ENCODE measurements around the gene SMAD4.
"Not testable (repeated sequence)": the region's sequence is repeated elsewhere in the genome, so short reads cannot be mapped to it uniquely, and the experiment has no call there.

The SMAD4 gene

DNA sequence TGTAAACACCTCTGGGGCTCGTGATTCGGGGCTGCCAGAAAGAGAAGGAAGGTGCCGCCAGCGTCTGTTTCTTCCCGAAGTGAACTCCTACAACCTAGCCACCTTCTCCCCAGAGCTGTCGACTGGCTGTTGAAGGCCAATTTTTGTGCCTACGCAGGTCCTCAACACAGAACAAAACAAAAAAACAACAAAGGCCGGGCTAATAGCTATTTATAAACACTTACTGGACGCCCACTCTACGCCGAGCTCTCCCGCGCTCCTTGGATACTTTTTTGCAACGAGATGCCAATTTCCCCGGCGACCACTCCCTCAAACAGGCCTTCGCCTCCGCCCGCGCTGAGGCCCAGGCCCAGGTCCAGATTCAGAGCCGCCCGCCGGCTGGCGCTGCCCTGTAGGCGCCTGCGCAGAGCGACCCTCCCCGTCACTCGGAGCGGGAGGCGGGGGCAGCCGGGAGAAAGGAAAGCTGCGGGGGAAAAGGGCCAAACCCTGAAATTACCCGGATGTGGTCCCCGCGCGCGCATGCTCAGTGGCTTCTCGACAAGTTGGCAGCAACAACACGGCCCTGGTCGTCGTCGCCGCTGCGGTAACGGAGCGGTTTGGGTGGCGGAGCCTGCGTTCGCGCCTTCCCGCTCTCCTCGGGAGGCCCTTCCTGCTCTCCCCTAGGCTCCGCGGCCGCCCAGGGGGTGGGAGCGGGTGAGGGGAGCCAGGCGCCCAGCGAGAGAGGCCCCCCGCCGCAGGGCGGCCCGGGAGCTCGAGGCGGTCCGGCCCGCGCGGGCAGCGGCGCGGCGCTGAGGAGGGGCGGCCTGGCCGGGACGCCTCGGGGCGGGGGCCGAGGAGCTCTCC lies at the start of gene SMAD4:
SMAD4 (plus strand) TSS at position 520 of the 843 bp plus-strand sequence. CDS start 16,834 bp downstream, outside the sequence.
- peak within 1 kb of the TSS; percentile 98 for H3K9ac ChIP-seq (ENCODE audit: low read length)
- peaks cover 5% of the 10 kb centered on the region for H3K36me3 ChIP-seq (ENCODE audit: control insufficient read depth, insufficient read depth, low read length)
- H3K4me3 ChIP-seq (ENCODE audit: low read depth, low read length): peak within 1 kb of the TSS; percentile 90
- peaks cover 34% of the 10 kb centered on the region for H3K4me1 ChIP-seq (ENCODE audit: control insufficient read depth, insufficient read depth, low read length)
- no peaks in the 10 kb centered on the region for H3K27me3 ChIP-seq (ENCODE audit: control insufficient read depth, insufficient read depth, low read length)
- H3K9me3 ChIP-seq (ENCODE audit: control insufficient read depth, insufficient read depth, low read depth, low read length): no peaks in the 10 kb centered on the region
- H3K27ac ChIP-seq (ENCODE audit: low read depth, low read length): peak within 1 kb of the TSS; percentile 83; the same call in 1 of the 2 replicates

DNA sequence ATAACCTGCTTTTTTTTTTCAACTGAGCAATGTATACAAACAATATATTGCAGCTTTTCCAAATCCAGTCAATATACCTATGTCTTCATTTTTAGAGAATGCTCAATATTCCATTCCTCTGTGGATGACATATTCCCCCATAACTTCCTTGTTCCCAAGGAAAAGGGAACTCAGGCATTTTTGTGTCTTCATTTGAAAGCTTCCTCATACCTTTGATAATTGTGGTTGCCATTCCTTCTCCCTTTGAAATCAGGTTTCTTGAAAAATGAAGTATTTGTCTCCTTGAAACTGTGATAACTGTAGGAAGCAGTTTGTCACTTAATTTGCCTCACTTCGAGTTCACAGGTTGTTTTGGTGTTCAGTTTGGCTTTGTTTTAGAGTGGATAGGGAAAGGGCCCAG lies 48.6 kb upstream of the SMAD4 start:
- no peaks in the 10 kb centered on the region for H3K4me1 ChIP-seq (ENCODE audit: control insufficient read depth, insufficient read depth, low read length)
- no peak overlapping the region for H3K4me3 ChIP-seq (ENCODE audit: low read depth, low read length)
- no peaks in the 10 kb centered on the region for H3K27me3 ChIP-seq (ENCODE audit: control insufficient read depth, insufficient read depth, low read length)
- H3K36me3 ChIP-seq (ENCODE audit: control insufficient read depth, insufficient read depth, low read length): peaks cover 13% of the 10 kb centered on the region
- peaks cover 23% of the 10 kb centered on the region for H3K9me3 ChIP-seq (ENCODE audit: control insufficient read depth, insufficient read depth, low read depth, low read length)
- H3K9ac ChIP-seq (ENCODE audit: low read length): no peak overlapping the region
- H3K27ac ChIP-seq (ENCODE audit: low read depth, low read length): no peak overlapping the region

DNA sequence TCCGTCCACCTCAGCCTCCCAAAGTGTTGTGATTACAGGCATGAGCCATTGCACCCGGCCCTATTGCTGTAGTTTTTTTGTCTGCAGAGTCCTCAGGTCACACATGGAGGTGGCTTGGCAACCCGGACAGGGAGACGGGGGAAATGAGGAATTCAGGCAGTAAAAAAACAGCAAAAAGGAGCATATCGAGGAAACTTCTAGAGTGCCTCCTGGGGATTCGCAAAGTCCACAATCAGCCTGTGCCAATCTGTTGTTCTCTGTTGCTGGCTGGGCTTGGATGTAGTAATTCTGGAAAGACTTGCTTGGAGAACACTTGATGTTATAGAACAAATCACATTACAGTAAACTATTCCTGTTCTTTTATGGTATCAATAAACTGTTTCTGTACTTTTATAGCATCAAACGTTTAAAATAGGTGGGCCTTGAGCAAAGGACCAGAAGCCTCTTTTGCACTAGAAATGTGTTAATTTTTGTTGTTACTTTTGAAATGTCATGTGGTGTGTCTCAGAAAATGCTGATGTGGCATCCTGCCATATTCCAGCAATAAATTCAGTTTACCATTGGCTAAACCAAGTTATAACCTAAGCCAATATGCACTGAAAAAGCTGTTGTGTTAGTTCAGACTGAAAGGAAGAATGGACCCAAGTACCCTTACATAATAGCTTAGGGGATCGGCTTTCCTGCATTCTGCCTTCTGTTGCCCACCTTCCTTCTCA lies 47.8 kb upstream of the SMAD4 start:
- Histone ChIP-seq H3K4me1 (ENCODE audit: control insufficient read depth, insufficient read depth, low read length) (no peaks in the 10 kb centered on the region), H3K27me3 (ENCODE audit: control insufficient read depth, insufficient read depth, low read length) (no peaks in the 10 kb centered on the region), H3K4me3 (ENCODE audit: low read depth, low read length) (no peak overlapping the region), H3K9me3 (ENCODE audit: control insufficient read depth, insufficient read depth, low read depth, low read length) (peaks cover 16% of the 10 kb centered on the region), H3K27ac (ENCODE audit: low read depth, low read length) (no peak overlapping the region), H3K36me3 (ENCODE audit: control insufficient read depth, insufficient read depth, low read length) (peaks cover 7% of the 10 kb centered on the region), H3K9ac (ENCODE audit: low read length) (no peak overlapping the region)

DNA sequence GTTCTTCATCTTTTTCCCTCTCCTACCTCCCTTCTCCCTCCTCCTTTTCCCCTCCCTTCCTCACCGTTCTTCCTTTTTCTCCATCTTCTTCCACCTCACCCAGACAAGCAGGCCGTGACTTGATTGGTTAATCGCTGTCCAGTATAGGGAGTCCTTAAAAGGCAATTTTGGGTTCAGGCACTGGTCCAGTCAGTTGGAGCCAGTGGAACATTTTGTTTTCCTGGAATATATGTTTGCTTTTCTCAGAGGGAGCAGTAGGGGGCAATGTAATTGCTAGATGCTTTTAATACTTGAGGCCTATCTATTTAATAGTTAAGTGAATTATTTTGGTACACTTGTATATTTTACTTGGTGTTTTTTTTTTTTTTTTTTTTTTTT lies 47.2 kb upstream of the SMAD4 start:
- H3K27me3 ChIP-seq (ENCODE audit: control insufficient read depth, insufficient read depth, low read length): no peaks in the 10 kb centered on the region
- no peak overlapping the region for H3K27ac ChIP-seq (ENCODE audit: low read depth, low read length)

DNA sequence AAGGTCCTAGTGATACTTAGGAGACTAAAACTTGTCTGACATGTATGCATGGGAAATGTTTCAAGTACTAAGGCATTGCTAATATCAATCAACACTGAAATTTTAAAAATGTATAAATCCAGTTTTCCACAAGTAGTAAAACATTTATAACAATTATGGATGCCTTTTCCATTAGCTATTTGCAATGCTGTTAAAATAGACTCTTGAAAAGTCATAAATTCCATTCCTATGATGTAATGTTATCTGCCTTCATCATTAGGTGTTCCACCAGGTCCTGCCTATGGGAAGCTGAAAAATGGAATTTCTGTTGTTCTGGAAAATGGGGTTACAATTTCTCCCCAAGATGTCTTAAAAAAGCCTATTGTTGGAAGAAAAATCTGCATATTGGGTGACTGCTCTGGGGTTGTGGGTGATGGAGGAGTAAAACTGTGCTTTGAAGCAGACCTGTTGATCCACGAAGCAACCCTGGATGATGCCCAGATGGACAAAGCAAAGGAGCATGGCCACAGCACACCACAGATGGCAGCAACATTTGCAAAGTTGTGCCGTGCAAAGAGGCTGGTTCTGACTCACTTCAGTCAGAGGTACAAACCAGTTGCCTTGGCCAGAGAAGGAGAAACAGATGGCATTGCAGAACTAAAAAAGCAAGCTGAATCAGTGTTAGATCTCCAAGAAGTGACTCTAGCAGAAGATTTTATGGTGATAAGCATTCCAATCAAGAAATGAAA lies 43.5 kb upstream of the SMAD4 start:
- no peaks in the 10 kb centered on the region for H3K27me3 ChIP-seq (ENCODE audit: control insufficient read depth, insufficient read depth, low read length)
- no peak overlapping the region for H3K9ac ChIP-seq (ENCODE audit: low read length)
- no peak overlapping the region for H3K27ac ChIP-seq (ENCODE audit: low read depth, low read length)
- no peaks in the 10 kb centered on the region; the same call in 1 of the 2 replicates for H3K4me1 ChIP-seq (ENCODE audit: control insufficient read depth, insufficient read depth, low read length)
- H3K9me3 ChIP-seq (ENCODE audit: control insufficient read depth, insufficient read depth, low read depth, low read length): no peaks in the 10 kb centered on the region
- no peaks in the 10 kb centered on the region for H3K36me3 ChIP-seq (ENCODE audit: control insufficient read depth, insufficient read depth, low read length)
- no peak overlapping the region for H3K4me3 ChIP-seq (ENCODE audit: low read depth, low read length)

More for the DNA sequence above, 47.2 kb upstream of the SMAD4 start:
- H3K4me3 ChIP-seq (ENCODE audit: low read depth, low read length): no peak overlapping the region
- no peak overlapping the region for H3K9ac ChIP-seq (ENCODE audit: low read length)
- peaks cover 6% of the 10 kb centered on the region for H3K36me3 ChIP-seq (ENCODE audit: control insufficient read depth, insufficient read depth, low read length)
- H3K9me3 ChIP-seq (ENCODE audit: control insufficient read depth, insufficient read depth, low read depth, low read length): peaks cover 11% of the 10 kb centered on the region
- H3K4me1 ChIP-seq (ENCODE audit: control insufficient read depth, insufficient read depth, low read length): no peaks in the 10 kb centered on the region

DNA sequence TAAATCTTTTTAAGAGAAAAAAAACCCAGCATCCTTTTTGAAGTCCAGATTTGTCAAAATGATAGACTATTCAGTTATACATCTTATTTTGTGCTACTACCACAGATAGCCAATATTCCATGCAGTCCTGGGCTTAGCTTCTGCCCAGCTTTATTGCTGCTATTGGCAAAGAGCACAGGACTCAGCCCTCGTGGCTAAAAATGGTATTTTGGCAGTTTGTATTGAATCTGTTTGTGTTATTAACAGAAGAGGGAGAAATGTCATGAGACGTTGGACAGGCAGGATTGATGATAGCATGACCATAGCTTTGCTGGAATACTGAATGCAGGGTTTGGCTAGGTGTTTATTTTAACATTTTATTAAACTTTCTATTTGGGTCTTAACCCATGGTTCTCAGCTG lies 42.8 kb upstream of the SMAD4 start:
- no peaks in the 10 kb centered on the region for H3K9me3 ChIP-seq (ENCODE audit: control insufficient read depth, insufficient read depth, low read depth, low read length)
- H3K27ac ChIP-seq (ENCODE audit: low read depth, low read length): no peak overlapping the region
- peaks cover 7% of the 10 kb centered on the region for H3K4me1 ChIP-seq (ENCODE audit: control insufficient read depth, insufficient read depth, low read length)
- no peaks in the 10 kb centered on the region for H3K27me3 ChIP-seq (ENCODE audit: control insufficient read depth, insufficient read depth, low read length)
- H3K36me3 ChIP-seq (ENCODE audit: control insufficient read depth, insufficient read depth, low read length): no peaks in the 10 kb centered on the region
- no peak overlapping the region for H3K4me3 ChIP-seq (ENCODE audit: low read depth, low read length)
- H3K9ac ChIP-seq (ENCODE audit: low read length): no peak overlapping the region

GRCh38 chr18:50989711-50990110 lies 40.3 kb upstream of the SMAD4 start:
- no peaks in the 10 kb centered on the region for H3K9me3 ChIP-seq (ENCODE audit: control insufficient read depth, insufficient read depth, low read depth, low read length)

DNA sequence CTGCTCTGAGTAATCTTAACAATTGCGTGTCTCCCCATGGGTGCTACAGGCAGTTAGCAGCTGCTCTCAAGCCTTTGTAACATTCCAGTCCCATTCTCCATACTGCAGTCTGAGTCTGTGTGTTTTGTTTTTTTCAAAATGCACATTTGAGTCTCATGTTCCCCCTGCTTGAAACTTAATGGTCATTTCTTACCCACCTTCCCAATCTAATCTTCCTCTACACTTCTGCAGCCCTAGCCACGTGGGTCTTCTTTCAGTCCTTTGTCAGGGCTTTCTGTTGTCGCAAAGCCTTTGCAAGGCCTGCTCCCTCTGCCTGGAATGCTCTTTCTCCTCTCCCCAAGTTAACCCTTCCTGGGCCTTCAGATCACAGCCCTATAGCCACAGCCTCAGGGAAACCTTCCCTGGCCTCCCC lies 37.7 kb upstream of the SMAD4 start:
- H3K9ac ChIP-seq (ENCODE audit: low read length): no peak overlapping the region
- no peaks in the 10 kb centered on the region; the same call in 1 of the 2 replicates for H3K9me3 ChIP-seq (ENCODE audit: control insufficient read depth, insufficient read depth, low read depth, low read length)
- H3K27me3 ChIP-seq (ENCODE audit: control insufficient read depth, insufficient read depth, low read length): no peaks in the 10 kb centered on the region
- H3K27ac ChIP-seq (ENCODE audit: low read depth, low read length): no peak overlapping the region
- no peak overlapping the region for H3K4me3 ChIP-seq (ENCODE audit: low read depth, low read length)
- H3K4me1 ChIP-seq (ENCODE audit: control insufficient read depth, insufficient read depth, low read length): peaks cover 9% of the 10 kb centered on the region
- H3K36me3 ChIP-seq (ENCODE audit: control insufficient read depth, insufficient read depth, low read length): no peaks in the 10 kb centered on the region

More at GRCh38 chr18:50989711-50990110, 40.3 kb upstream of the SMAD4 start:
- no peak overlapping the region for H3K4me3 ChIP-seq (ENCODE audit: low read depth, low read length)
- no peaks in the 10 kb centered on the region for H3K36me3 ChIP-seq (ENCODE audit: control insufficient read depth, insufficient read depth, low read length)
- peaks cover 9% of the 10 kb centered on the region for H3K4me1 ChIP-seq (ENCODE audit: control insufficient read depth, insufficient read depth, low read length)
- H3K27me3 ChIP-seq (ENCODE audit: control insufficient read depth, insufficient read depth, low read length): no peaks in the 10 kb centered on the region
- H3K9ac ChIP-seq (ENCODE audit: low read length): no peak overlapping the region
- no peak overlapping the region for H3K27ac ChIP-seq (ENCODE audit: low read depth, low read length)

GRCh38 chr18:50994031-50994430 lies 36.0 kb upstream of the SMAD4 start:
- peaks cover 9% of the 10 kb centered on the region for H3K4me1 ChIP-seq (ENCODE audit: control insufficient read depth, insufficient read depth, low read length)

DNA sequence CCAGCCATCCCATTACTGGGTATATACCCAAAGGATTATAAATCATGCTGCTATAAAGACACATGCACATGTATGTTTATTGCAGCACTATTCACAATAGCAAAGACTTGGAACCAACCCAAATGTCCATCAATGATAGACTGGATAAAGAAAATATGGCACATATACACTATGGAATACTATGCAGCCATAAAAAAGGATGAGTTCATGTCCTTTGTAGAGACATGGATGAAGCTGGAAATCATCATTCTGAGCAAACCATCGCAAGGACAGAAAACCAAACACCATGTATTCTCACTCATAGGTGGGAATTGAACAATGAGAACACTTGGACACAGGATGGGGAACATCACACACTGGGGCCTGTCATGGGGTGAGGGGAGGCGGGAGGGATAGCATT lies 26.8 kb upstream of the SMAD4 start:
- not testable (repeated sequence) for H3K27me3 ChIP-seq (ENCODE audit: control insufficient read depth, insufficient read depth, low read length); H3K9me3 ChIP-seq (ENCODE audit: control insufficient read depth, insufficient read depth, low read depth, low read length); H3K4me3 ChIP-seq (ENCODE audit: low read depth, low read length); H3K9ac ChIP-seq (ENCODE audit: low read length); H3K36me3 ChIP-seq (ENCODE audit: control insufficient read depth, insufficient read depth, low read length); H3K27ac ChIP-seq (ENCODE audit: low read depth, low read length)
- H3K4me1 ChIP-seq (ENCODE audit: control insufficient read depth, insufficient read depth, low read length): peaks cover 15% of the 10 kb centered on the region; the same call in 1 of the 2 replicates

More at GRCh38 chr18:50994031-50994430, 36.0 kb upstream of the SMAD4 start:
- Histone ChIP-seq H3K9me3 (ENCODE audit: control insufficient read depth, insufficient read depth, low read depth, low read length) (no peaks in the 10 kb centered on the region; the same call in 1 of the 2 replicates), H3K36me3 (ENCODE audit: control insufficient read depth, insufficient read depth, low read length) (no peaks in the 10 kb centered on the region), H3K27me3 (ENCODE audit: control insufficient read depth, insufficient read depth, low read length) (no peaks in the 10 kb centered on the region), H3K9ac (ENCODE audit: low read length) (no peak overlapping the region), H3K4me3 (ENCODE audit: low read depth, low read length) (no peak overlapping the region), H3K27ac (ENCODE audit: low read depth, low read length) (no peak overlapping the region)

Measured in HUES6 (cell line).